Activated T-helper 17 cell treated with anti-CD3 and anti-CD28 coated beads, Interleukin-2, amount 50 U/mL, for 72 hours (primary cell): ENCODE measurements around the gene FER1L5. TPM values are rescaled to one million over a fixed set of nuclear protein-coding genes. Genes with fewer than 3 reads are reported as not detected.
"Not testable (repeated sequence)": the region's sequence is repeated elsewhere in the genome, so short reads cannot be mapped to it uniquely, and the experiment has no call there.

ENCODE experiments used
- ATAC-seq: fragments of 150-1000 bp; cut with Tn5 transposase; replicated peaks from 2 replicates; pipeline ENCODE4 v1.10.0; 2021; ENCODE audit warnings: mild to moderate bottlenecking, moderate library complexity
- H3K27ac Mint-ChIP-seq: one replicate; pipeline ENCODE4 v1.8.0; 2022; ENCODE audit warnings: mixed read lengths
- H3K27me3 Mint-ChIP-seq: one replicate; pipeline ENCODE4 v1.8.0; 2022; ENCODE audit warnings: mixed read lengths
- H3K36me3 Mint-ChIP-seq: one replicate; pipeline ENCODE4 v1.8.0; 2022; ENCODE audit warnings: low read depth, mild to moderate bottlenecking, mixed read lengths
- H3K4me1 Mint-ChIP-seq: one replicate; pipeline ENCODE4 v1.8.0; 2022; ENCODE audit warnings: mixed read lengths
- H3K4me3 Mint-ChIP-seq: one replicate; pipeline ENCODE4 v1.8.0; 2022; ENCODE audit warnings: mild to moderate bottlenecking, mixed read lengths
- H3K9me3 Mint-ChIP-seq: one replicate; pipeline ENCODE4 v1.8.0; 2022; ENCODE audit warnings: mixed read lengths
- total RNA-seq, 2 donors: library from RNA; stranded (reverse); gene quantifications; one replicate each; pipeline ENCODE4 v1.2.3, GENCODE V29; 2022

The FER1L5 gene
- total RNA-seq, 2 donors from 2014 or later = not detected

DNA sequence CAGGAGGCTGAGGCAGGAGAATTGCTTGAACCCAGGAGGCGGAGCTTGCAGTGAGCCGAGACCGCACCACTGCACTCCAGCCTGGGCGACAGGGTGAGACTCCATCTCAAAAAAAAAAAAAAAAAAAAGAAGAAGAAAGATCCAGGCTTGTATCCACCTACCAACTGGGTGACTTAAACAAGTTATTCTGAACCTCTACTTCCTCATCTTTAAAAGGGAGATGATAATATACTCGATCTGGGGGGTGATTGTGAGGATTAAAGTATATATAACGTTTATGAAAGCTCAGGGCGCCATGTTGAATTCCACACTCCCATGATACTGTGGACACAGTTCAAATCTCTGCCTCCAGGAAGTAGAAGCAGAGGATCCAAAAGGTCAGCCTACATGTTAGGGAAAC lies 12.2 kb downstream of the FER1L5 start:
- not testable (repeated sequence) for H3K36me3 Mint-ChIP-seq, H3K9me3 Mint-ChIP-seq, H3K4me1 Mint-ChIP-seq, H3K4me3 Mint-ChIP-seq, H3K27ac Mint-ChIP-seq, ATAC-seq, H3K27me3 Mint-ChIP-seq

DNA sequence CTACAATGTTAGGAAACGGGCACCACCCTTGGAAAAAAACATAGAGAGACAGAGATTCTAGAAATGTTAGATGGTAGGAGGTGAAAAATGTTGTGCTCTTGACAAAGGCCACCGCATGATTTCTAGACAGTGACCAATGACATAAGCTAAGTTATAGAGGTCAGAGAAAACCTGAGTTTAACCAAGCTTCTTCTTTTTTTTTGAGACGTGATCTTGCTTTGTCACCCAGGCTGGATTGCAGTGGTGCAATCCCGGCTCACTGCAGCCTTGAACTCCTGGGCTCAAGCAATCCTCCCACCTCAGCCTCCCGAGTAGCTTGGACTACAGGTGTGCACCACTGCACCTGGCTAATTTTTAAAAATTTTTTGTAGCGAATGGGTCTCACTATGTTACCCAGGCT lies 13.0 kb downstream of the FER1L5 start:
- no peaks in the 10 kb centered on the region for H3K36me3 Mint-ChIP-seq
- no peaks in the 10 kb centered on the region for H3K9me3 Mint-ChIP-seq
- H3K4me3 Mint-ChIP-seq = no peak overlapping the region
- H3K27me3 Mint-ChIP-seq = peaks cover 3% of the 10 kb centered on the region
- no peak for ATAC-seq
- no peaks in the 10 kb centered on the region for H3K4me1 Mint-ChIP-seq
- no peak overlapping the region for H3K27ac Mint-ChIP-seq

DNA sequence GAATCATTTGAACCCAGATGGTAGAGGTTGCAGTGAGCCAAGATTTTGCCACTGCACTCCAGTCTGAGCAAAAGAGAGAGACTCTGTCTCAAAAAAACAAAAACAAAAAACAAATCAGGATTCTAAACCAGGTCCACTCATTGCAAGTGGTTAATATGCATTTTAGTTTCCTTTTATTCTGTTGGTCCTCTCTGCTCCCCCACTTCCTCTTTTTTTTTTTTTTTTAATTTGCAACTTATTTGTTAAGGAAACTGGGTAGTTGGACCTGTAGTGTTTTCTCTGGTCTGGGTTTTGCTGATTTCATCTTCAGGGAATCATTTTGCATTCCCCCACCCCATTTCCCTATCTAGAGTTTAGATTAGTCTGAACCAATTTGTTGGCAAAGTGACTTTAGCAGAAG lies 14.0 kb downstream of the FER1L5 start:
- Mint-ChIP-seq H3K4me1 (no peaks in the 10 kb centered on the region), H3K27ac (no peak overlapping the region), H3K9me3 (no peaks in the 10 kb centered on the region), H3K36me3 (no peaks in the 10 kb centered on the region), H3K4me3 (no peak overlapping the region), H3K27me3 (no peaks in the 10 kb centered on the region)
- ATAC-seq = no peak

DNA sequence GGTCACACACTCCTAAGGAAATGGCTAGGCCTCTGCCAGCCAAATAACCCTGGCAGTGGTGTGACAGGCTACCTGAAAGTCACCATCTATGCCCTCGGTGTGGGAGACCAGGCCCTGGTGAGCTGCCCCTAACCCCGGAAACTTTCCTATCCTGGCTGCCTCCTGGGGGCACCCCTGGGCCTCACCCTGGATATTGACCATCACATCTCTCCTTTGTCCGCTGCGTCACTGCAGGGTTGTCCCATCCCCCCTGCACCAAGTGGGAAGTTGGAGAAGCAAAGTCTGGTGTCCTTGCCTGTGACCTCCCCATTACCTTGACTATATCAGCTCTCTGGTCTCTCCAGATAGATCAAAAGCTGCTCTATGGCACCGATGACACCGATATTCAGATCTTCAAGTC lies 18.8 kb downstream of the FER1L5 start:
- no peaks in the 10 kb centered on the region for H3K4me1 Mint-ChIP-seq
- ATAC-seq = no peak
- no peak overlapping the region for H3K27ac Mint-ChIP-seq
- peaks cover 4% of the 10 kb centered on the region for H3K27me3 Mint-ChIP-seq
- H3K4me3 Mint-ChIP-seq = no peak overlapping the region
- no peaks in the 10 kb centered on the region for H3K36me3 Mint-ChIP-seq
- H3K9me3 Mint-ChIP-seq = no peaks in the 10 kb centered on the region

DNA sequence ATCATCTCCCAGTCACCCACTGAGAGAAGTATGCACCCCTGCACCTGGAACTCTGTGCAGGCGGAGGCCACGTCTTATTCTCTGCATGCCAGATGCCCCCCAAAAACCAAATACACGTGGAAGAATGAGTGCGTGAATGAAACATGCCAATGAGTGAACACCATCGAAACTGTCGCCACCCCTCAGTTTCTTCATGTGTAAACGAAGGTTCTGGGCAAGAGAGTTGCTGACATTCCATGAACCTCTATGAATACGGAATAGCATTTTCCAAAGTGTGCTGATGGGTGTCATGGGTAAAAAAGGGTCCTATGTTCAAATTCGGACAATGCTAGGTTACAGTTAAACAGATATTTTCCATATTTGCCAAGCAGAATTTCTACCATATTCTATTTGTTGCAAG lies 19.8 kb downstream of the FER1L5 start:
- Mint-ChIP-seq H3K27ac (no peak overlapping the region), H3K9me3 (no peaks in the 10 kb centered on the region), H3K27me3 (peaks cover 4% of the 10 kb centered on the region), H3K4me3 (no peak overlapping the region), H3K4me1 (no peaks in the 10 kb centered on the region), H3K36me3 (no peaks in the 10 kb centered on the region)
- ATAC-seq = no peak

DNA sequence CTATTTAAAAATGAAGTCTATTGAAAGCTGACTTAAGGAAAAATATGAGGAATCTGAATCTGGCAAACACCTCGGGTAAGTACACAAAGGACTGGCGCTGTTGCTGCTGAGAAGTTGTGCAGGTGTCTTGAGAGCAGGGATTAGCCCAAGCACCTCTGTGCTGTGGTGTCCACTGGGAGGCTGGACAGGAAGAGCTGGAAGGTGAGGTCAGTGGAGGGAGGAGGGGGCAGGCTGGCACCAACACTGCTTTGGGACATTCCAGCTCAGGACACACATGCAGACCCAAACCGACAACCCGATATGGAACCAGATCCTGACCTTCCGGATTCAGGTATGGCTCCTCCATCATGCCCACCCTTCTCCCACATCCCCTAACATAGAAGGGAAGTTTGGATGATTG lies 20.6 kb downstream of the FER1L5 start:
- ATAC-seq = no peak
- Mint-ChIP-seq H3K27me3 (peaks cover 4% of the 10 kb centered on the region), H3K9me3 (no peaks in the 10 kb centered on the region)

DNA sequence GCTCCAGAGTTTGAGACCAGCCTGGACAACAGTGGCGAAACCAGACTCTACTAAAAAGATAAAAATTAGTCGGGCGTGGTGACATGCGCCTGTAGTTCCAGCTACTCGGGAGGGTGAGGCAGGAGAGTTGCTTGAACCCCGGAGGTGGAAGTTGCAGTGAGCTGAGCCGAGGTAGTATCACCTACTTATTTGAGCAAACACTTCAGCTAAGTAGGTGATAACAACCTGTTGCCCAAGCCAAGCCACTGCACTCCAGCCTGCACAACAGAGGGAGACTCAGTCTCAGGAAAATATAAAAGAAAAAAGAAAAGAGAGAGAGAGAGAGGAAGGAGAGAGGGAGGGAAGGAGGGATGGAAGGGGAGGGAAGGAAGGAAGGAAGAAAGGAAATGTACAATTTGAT lies 21.3 kb downstream of the FER1L5 start:
- ATAC-seq = no peak

More for the DNA sequence above, 20.6 kb downstream of the FER1L5 start:
- H3K4me1 Mint-ChIP-seq = no peaks in the 10 kb centered on the region
- H3K4me3 Mint-ChIP-seq = no peak overlapping the region
- no peak overlapping the region for H3K27ac Mint-ChIP-seq
- no peaks in the 10 kb centered on the region for H3K36me3 Mint-ChIP-seq

DNA sequence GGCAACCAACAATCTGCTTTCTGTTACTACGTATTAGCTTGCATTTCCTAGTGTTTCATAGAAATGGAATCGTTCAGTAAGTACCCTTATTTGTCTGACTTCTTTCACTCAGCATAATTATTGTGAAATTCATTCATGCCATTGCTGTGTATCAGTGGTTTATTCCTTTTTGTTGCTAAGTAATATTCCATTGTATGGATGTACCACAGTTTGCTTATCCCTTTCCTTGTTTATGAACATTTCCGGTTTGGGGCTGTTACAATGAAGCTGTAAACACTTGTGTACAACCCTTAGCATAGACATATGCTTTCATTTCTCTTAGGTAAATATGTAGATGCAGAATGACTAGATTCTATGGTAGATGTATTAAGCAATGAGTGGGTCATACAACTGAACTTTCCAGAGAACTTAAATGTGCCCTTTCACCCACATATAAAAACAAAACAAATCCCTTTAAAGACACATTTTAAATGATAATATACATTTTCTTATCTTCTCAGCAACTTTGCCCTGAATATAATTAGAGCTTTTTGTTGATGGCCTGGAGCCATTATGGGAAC lies 21.9 kb downstream of the FER1L5 start:
- Mint-ChIP-seq H3K27me3 (peaks cover 4% of the 10 kb centered on the region), H3K4me3 (no peak overlapping the region), H3K4me1 (no peaks in the 10 kb centered on the region), H3K9me3 (no peaks in the 10 kb centered on the region), H3K27ac (no peak overlapping the region), H3K36me3 (no peaks in the 10 kb centered on the region)
- no peak for ATAC-seq

More for the DNA sequence above, 21.3 kb downstream of the FER1L5 start:
- Mint-ChIP-seq H3K4me3 (no peak overlapping the region), H3K4me1 (no peaks in the 10 kb centered on the region), H3K36me3 (no peaks in the 10 kb centered on the region), H3K9me3 (no peaks in the 10 kb centered on the region), H3K27ac (no peak overlapping the region), H3K27me3 (peaks cover 4% of the 10 kb centered on the region)

DNA sequence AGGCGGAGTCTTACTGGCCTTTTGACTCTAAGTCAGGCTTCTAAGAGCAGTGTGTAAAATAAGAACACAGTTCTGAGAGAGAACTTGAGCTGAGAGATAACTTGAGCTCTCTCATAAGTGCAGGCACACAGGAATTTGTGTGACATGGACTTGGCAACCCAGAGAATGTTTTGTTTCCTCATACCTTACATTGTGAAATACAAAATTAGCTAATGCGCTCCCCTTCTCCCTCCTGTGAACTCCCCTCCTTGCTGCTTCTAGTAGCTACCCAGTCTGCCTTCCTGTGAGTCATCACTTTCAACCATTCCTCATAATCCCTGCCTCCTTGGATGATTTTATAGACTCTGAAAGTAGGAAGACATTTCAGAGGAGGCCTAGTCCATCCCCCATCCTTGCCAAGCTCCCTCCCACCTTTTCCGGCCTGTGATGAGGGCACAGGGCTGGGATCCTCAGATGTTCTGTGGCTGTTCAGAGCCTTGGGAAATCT lies 22.6 kb downstream of the FER1L5 start:
- Mint-ChIP-seq H3K27ac (no peak overlapping the region), H3K4me3 (no peak overlapping the region), H3K27me3 (peaks cover 4% of the 10 kb centered on the region), H3K9me3 (no peaks in the 10 kb centered on the region), H3K36me3 (no peaks in the 10 kb centered on the region), H3K4me1 (no peaks in the 10 kb centered on the region)
- ATAC-seq = no peak

DNA sequence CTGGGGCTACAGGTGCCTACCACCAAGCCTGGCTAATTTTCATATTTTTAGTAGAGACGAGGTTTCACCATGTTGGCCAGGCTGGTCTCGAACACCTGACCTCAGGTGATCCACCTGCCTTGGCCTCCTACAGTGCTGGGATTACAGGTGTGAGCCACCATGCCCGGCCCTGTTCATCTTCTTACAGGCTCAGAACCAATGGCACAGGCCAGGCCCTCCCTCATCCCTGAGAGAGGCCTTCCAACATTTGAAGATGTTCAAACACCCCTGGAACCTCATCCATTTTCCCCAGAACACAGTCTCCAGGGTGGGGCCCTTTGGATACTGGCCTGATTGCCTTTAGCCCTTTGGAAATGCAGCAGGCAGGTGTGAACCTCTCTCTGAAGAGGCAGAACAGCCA lies 23.2 kb downstream of the FER1L5 start:
- not testable (repeated sequence) for H3K9me3 Mint-ChIP-seq, ATAC-seq, H3K4me1 Mint-ChIP-seq, H3K27ac Mint-ChIP-seq, H3K36me3 Mint-ChIP-seq, H3K4me3 Mint-ChIP-seq, H3K27me3 Mint-ChIP-seq

DNA sequence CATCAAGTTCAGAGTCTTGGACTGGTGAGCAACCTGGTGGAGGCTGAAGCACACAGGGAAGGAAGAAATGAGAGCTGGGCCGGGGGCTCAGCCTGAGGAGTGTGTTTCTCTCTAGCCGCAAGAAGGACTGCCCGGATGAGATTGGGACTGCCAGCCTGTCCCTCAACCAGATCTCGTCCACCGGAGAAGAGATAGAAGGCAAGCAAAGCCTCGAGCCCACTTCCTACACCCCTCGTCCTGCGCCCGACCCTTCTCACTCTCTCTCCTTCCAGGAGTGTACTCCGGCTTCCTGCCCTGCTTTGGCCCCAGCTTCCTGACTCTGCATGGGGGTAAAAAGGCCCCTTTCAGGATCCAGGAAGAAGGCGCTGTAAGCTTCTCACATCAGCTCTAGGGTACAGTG lies 26.2 kb downstream of the FER1L5 start:
- no peak for ATAC-seq
- Mint-ChIP-seq H3K4me3 (no peak overlapping the region), H3K4me1 (no peaks in the 10 kb centered on the region), H3K27ac (no peak overlapping the region), H3K9me3 (no peaks in the 10 kb centered on the region), H3K27me3 (no peaks in the 10 kb centered on the region), H3K36me3 (no peaks in the 10 kb centered on the region)

DNA sequence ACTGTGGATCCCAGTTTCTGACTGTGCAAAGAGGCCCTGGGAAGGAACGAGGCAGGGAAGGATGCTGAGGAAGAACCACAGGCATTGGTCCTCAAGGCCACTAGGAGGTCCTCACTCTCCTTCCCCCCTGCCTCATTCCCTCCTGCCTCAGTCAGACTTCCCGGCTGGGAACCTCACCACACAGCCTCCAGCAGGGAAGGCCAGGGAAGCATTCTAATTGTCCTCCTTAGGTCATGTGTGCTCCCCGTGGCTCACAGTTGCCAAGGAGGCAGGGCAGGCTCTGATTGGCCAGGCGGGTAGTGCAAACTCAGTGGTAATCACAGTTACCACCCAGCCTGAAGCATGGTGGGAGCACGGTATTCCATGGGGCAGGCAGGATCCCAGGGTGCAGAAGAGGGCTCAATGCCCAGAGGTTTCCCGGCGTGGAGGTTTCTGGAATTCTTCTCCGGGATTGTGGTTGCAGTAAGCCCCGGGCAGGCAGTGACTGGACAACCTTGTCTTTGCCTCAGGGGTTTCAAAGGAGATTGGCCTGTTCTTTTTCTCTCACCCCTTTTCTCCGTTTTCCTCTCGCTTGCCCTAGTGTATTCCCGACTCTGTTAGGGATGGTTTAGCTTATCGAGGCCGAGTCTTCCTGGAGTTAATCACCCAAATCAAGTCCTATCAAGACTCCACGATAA lies 27.1 kb downstream of the FER1L5 start:
- H3K4me3 Mint-ChIP-seq = no peak overlapping the region
- no peaks in the 10 kb centered on the region for H3K9me3 Mint-ChIP-seq
- H3K27ac Mint-ChIP-seq = no peak overlapping the region
- no peak for ATAC-seq
- H3K36me3 Mint-ChIP-seq = no peaks in the 10 kb centered on the region
- no peaks in the 10 kb centered on the region for H3K27me3 Mint-ChIP-seq
- no peaks in the 10 kb centered on the region for H3K4me1 Mint-ChIP-seq

DNA sequence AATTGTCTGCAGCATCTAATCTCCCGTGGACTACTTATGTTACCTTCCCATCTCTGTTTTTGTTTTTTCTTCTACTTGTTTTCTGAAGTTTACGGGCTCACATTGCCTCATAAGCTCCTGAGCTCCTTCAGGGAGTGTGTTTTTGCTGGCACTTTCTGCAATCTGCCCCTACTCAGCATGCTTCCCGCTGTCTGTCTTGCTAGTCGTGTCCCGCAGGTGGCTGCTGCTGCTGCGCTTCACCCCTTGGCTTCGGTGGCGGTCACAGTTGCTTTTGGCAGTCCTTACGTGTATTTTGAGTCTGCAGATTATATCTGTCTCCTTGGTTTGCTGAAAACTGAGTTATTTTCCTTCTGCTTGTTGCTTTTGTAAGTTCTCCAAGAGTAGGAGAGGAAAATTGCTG lies 37.3 kb downstream of the FER1L5 start:
- peaks cover 8% of the 10 kb centered on the region for H3K27me3 Mint-ChIP-seq
- ATAC-seq = no peak
- no peaks in the 10 kb centered on the region for H3K9me3 Mint-ChIP-seq
- no peak overlapping the region for H3K4me3 Mint-ChIP-seq
- H3K4me1 Mint-ChIP-seq = peaks cover 4% of the 10 kb centered on the region
- no peaks in the 10 kb centered on the region for H3K36me3 Mint-ChIP-seq
- H3K27ac Mint-ChIP-seq = no peak overlapping the region

DNA sequence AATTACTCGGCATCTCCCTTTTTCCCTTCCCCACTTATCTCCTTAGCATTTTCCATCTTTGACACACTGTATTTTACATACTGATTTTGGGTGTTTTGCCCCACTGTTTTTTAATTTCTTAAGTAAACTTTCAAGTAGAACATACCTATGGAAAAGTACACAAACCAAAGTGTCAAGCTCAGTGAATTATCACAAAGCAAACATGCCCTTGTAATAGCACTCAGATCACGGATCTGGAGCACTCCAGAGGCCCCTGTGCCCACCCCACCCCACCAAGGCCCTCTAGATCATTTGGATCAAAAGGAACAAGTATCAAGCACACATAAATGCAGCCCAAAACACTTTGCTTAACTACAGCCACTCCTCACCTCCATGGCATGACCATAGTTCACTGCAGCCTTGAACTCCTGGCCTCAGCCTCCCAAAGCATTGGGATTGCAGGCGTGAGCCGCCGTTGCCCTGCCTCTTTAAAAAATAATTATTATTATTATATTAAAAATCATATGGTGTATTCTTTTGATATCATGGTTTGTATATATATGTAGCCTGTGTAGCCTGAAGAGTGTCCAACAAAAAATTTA lies 38.1 kb downstream of the FER1L5 start:
- no peaks in the 10 kb centered on the region for H3K9me3 Mint-ChIP-seq
- peaks cover 8% of the 10 kb centered on the region for H3K27me3 Mint-ChIP-seq
- H3K36me3 Mint-ChIP-seq = no peaks in the 10 kb centered on the region
- no peak overlapping the region for H3K27ac Mint-ChIP-seq
- no peak overlapping the region for H3K4me3 Mint-ChIP-seq
- peaks cover 4% of the 10 kb centered on the region for H3K4me1 Mint-ChIP-seq
- ATAC-seq = no peak

DNA sequence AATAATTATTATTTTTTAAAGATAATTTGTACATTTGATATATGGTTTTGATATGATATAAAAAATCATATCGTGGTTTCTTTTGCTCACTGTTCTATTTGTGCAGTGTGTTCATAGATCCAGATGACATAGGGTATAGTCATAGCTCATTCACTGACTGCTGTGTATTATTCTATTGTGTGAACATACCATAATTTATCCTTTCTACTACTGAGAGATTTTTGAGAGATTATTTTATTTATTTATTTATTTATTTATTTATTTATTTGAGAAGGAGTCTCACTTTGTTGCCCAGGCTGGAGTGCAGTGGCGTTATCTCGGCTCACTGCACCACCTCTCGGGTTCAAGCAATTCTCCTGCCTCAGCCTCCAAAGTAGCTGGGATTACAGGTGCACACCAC lies 39.0 kb downstream of the FER1L5 start:
- H3K27ac Mint-ChIP-seq = no peak overlapping the region
- H3K36me3 Mint-ChIP-seq = no peaks in the 10 kb centered on the region
- ATAC-seq = no peak
- H3K4me3 Mint-ChIP-seq = no peak overlapping the region
- no peaks in the 10 kb centered on the region for H3K9me3 Mint-ChIP-seq
- peaks cover 4% of the 10 kb centered on the region for H3K4me1 Mint-ChIP-seq
- peaks cover 8% of the 10 kb centered on the region for H3K27me3 Mint-ChIP-seq
